Bronchial epithelial cell (primary cell): ENCODE data around the gene ZFPL1. TPM values are rescaled to one million over a fixed set of nuclear protein-coding genes. Genes with fewer than 3 reads are reported as not detected.

Experiments
- DNase-seq: peaks from one replicate; pipeline ENCODE4 v3.0.0-alpha.2; 2010; ENCODE audit warnings: low read depth
- FAIRE-seq: peaks from 2 replicates; lab custom pipeline; 2011; peaks lifted over from hg19 to GRCh38; lab: Jason Lieb, UNC
- H3K27me3 ChIP-seq: 2 replicates; pipeline ENCODE4 v1.5.1; 2011; ENCODE audit warnings: low read length; ENCODE audit not compliant: control insufficient read depth, insufficient read depth
- H3K36me3 ChIP-seq: 2 replicates; pipeline ENCODE4 v1.5.1; 2011; ENCODE audit warnings: low read length; ENCODE audit not compliant: control insufficient read depth, insufficient read depth
- H3K4me3 ChIP-seq: 2 replicates; pipeline ENCODE4 v1.5.1; 2011; ENCODE audit warnings: mild to moderate bottlenecking, low read depth, low read length, control low read depth
- CTCF ChIP-seq: IDR thresholded peaks from 2 replicates; pipeline ENCODE4 v1.5.1; 2011; ENCODE audit warnings: mild to moderate bottlenecking, moderate library complexity, low read length, control low read depth, inconsistent platforms; ENCODE audit not compliant: insufficient read depth, severe bottlenecking
- total RNA-seq: library from RNA; depleted of rRNA; stranded (reverse); fragments of >200 nt; gene quantifications from 2 replicates; pipeline ENCODE4 v1.2.1, GENCODE V29; 2014

ZFPL1 gene
- total RNA-seq, 1 donor from 2014 or later, result 34.2 TPM

GRCh38 chr11:65113839-65114238 lies 29.8 kb downstream of the ZFPL1 start:
- no peak overlapping the region for H3K4me3 ChIP-seq
- TF ChIP-seq CTCF, result no peak
- H3K27me3 ChIP-seq, result no peaks in the 10 kb centered on the region
- FAIRE-seq (no peak), DNase-seq (no peak)
- H3K36me3 ChIP-seq, result peaks cover 15% of the 10 kb centered on the region

GRCh38 chr11:65114538-65115171 lies 30.6 kb downstream of the ZFPL1 start:
- DNase-seq, result no peak
- FAIRE-seq, result peak; percentile 62
- Histone ChIP-seq H3K27me3 (no peaks in the 10 kb centered on the region), H3K36me3 (peaks cover 17% of the 10 kb centered on the region), H3K4me3 (no peak overlapping the region)
- TF ChIP-seq CTCF, result no peak

GRCh38 chr11:65115361-65116082 lies 31.5 kb downstream of the ZFPL1 start:
- H3K27me3 ChIP-seq, result no peaks in the 10 kb centered on the region
- FAIRE-seq, result no peak
- peaks cover 22% of the 10 kb centered on the region for H3K36me3 ChIP-seq
- H3K4me3 ChIP-seq, result no peak overlapping the region
- DNase-seq, result no peak
- no peak for TF ChIP-seq CTCF

GRCh38 chr11:65116370-65117205 lies 32.6 kb downstream of the ZFPL1 start:
- no peak for FAIRE-seq
- peak; percentile 75 for DNase-seq

More at GRCh38 chr11:65116370-65117205, 32.6 kb downstream of the ZFPL1 start:
- H3K27me3 ChIP-seq, result no peaks in the 10 kb centered on the region
- H3K36me3 ChIP-seq, result peaks cover 26% of the 10 kb centered on the region
- TF ChIP-seq CTCF, result no peak
- H3K4me3 ChIP-seq, result peak overlapping the region; percentile 84
